Measurements from ENCODE around the gene RITA1.

RITA1 gene

DNA sequence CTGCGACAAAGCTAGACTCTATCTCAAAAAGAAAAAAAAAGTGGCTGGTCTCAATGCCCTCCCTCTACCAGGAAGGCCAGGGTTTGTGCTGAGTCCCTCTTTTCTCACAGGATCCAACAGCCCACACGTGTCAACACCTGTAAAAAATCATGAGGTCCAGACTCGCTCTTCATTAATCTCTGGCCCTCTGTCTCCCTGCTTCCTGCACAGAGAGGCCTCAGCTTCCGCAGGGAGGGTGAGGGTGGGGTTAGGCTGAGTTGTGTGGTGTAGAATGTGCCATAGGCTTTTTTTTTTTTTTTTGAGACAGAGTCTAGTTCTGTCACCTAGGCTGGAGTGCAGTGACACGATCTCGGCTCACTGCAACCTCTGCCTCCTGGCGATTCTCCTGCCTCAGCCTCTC lies 29.9 kb upstream of the RITA1 start:
- no peak overlapping the region for H3K14ac ChIP-seq (ENCODE audit: low read length in 2 of 2)
- no peak overlapping the region for H3K9ac ChIP-seq (ENCODE audit: low read length)
- peaks cover 39 to 53% of the 10 kb centered on the region in 2 experiments for H3K27me3 ChIP-seq (ENCODE audit: control insufficient read depth in 1 of 2, insufficient read depth in 1 of 2, low read length in 2 of 2)
- H3K79me1 ChIP-seq (replicated peaks; ENCODE audit: low read length, poor library complexity, severe bottlenecking), result peaks cover 5% of the 10 kb centered on the region
- WGBS, result 76% methylated on average over 5 of the region's 7 CpGs
- no peak overlapping the region for H2BK120ac ChIP-seq (ENCODE audit: low read depth, low read length)
- H3K4me2 ChIP-seq (ENCODE audit: low read length, poor library complexity, severe bottlenecking), result no peak overlapping the region
- no peak overlapping the region for H3K4ac ChIP-seq (ENCODE audit: low read depth in 1 of 2, low read length in 2 of 2)
- no peak overlapping the region for H3K23ac ChIP-seq (ENCODE audit: low read length in 2 of 2)
- no peak overlapping the region for H3K18ac ChIP-seq (ENCODE audit: low read depth in 1 of 2, low read length in 2 of 2)
- DNase-seq, result no peak
- peaks cover 32 to 35% of the 10 kb centered on the region in 2 experiments for H3K36me3 ChIP-seq (ENCODE audit: control insufficient read depth in 1 of 2, insufficient read depth in 2 of 2, low read depth in 1 of 2, low read length in 2 of 2)
- no peak overlapping the region for H4K8ac ChIP-seq (ENCODE audit: low read length)
- H3K4me1 ChIP-seq (ENCODE audit: control insufficient read depth, insufficient read depth, low read depth, low read length), result peaks cover 22% of the 10 kb centered on the region
- no peak overlapping the region for H2BK15ac ChIP-seq (ENCODE audit: low read depth, poor library complexity, severe bottlenecking)
- H4K91ac ChIP-seq (ENCODE audit: low read length), result no peak overlapping the region
- H3K9me3 ChIP-seq (ENCODE audit: control insufficient read depth, low read length), result no peaks in the 10 kb centered on the region
- no peak overlapping the region for H2BK12ac ChIP-seq (ENCODE audit: low read length in 2 of 2)
- no peak overlapping the region for H2BK5ac ChIP-seq (ENCODE audit: low read depth, low read length, poor library complexity, severe bottlenecking)
- no peak overlapping the region for H2AK5ac ChIP-seq (ENCODE audit: low read length, severe bottlenecking)
- H3K4me3 ChIP-seq (ENCODE audit: insufficient read depth in 1 of 2, low read depth in 1 of 2, low read length in 2 of 2), result no peak overlapping the region
- no peak overlapping the region for H3K27ac ChIP-seq (ENCODE audit: low read length, poor library complexity, severe bottlenecking)
- H2AFZ ChIP-seq (ENCODE audit: low read depth, low read length), result no peak overlapping the region

DNA sequence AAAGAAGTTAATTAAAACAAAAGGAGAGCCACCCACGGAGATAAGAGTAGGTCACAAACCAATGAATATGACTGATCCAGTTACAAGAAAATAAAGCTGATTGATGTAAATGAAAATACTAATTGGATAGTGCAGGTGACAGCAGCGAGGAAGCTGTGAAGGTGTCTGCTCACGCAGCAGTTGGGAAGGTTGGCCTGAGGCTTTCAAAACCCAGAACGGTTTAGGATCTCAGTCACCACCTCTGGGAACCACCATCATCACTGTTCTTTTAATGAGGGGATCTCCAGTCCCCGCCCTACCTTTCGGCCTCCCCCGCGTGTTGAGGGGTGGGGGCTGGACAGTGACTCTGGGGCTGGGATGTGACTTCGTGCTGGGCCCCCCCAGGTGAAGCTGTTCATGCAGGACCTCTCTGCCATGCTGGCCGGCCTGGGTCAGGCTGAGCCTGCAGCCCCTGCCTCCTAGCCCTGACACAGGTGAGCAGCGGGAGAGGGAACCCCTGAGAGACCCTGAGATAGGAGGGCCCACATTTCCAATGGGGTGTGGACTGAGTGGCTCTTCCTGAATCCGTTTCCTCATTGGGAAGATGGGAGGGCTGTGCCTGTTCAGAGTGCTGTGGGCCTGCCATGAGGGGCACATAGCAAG lies 28.2 kb upstream of the RITA1 start:
- no peak overlapping the region for H3K4me3 ChIP-seq (ENCODE audit: insufficient read depth in 1 of 2, low read depth in 1 of 2, low read length in 2 of 2)
- no peak overlapping the region for H4K91ac ChIP-seq (ENCODE audit: low read length)
- peaks cover 31 to 37% of the 10 kb centered on the region in 2 experiments for H3K27me3 ChIP-seq (ENCODE audit: control insufficient read depth in 1 of 2, insufficient read depth in 1 of 2, low read length in 2 of 2)
- no peak overlapping the region for H2AFZ ChIP-seq (ENCODE audit: low read depth, low read length)
- no peaks in the 10 kb centered on the region for H3K9me3 ChIP-seq (ENCODE audit: control insufficient read depth, low read length)
- H3K18ac ChIP-seq (ENCODE audit: low read depth in 1 of 2, low read length in 2 of 2), result no peak overlapping the region
- H3K23ac ChIP-seq (ENCODE audit: low read length in 2 of 2), result no peak overlapping the region
- no peak overlapping the region for H2BK15ac ChIP-seq (ENCODE audit: low read depth, poor library complexity, severe bottlenecking)
- no peak overlapping the region for H3K27ac ChIP-seq (ENCODE audit: low read length, poor library complexity, severe bottlenecking)
- H3K36me3 ChIP-seq (ENCODE audit: control insufficient read depth in 1 of 2, insufficient read depth in 2 of 2, low read depth in 1 of 2, low read length in 2 of 2), result peaks cover 40 to 52% of the 10 kb centered on the region in 2 experiments
- DNase-seq, result no peak
- H4K8ac ChIP-seq (ENCODE audit: low read length), result no peak overlapping the region
- peaks cover 5% of the 10 kb centered on the region for H3K79me1 ChIP-seq (replicated peaks; ENCODE audit: low read length, poor library complexity, severe bottlenecking)
- no peak overlapping the region for H3K4me2 ChIP-seq (ENCODE audit: low read length, poor library complexity, severe bottlenecking)
- no peak overlapping the region for H2BK120ac ChIP-seq (ENCODE audit: low read depth, low read length)
- H2BK12ac ChIP-seq (ENCODE audit: low read length in 2 of 2), result no peak overlapping the region
- H3K9ac ChIP-seq (ENCODE audit: low read length), result no peak overlapping the region
- H3K14ac ChIP-seq (ENCODE audit: low read length in 2 of 2), result no peak overlapping the region
- H3K4me1 ChIP-seq (ENCODE audit: control insufficient read depth, insufficient read depth, low read depth, low read length), result peaks cover 29% of the 10 kb centered on the region
- no peak overlapping the region for H2AK5ac ChIP-seq (ENCODE audit: low read length, severe bottlenecking)
- no peak overlapping the region for H2BK5ac ChIP-seq (ENCODE audit: low read depth, low read length, poor library complexity, severe bottlenecking)
- H3K4ac ChIP-seq (ENCODE audit: low read depth in 1 of 2, low read length in 2 of 2), result no peak overlapping the region
- 96% methylated on average over 11 of the region's 12 CpGs for WGBS

DNA sequence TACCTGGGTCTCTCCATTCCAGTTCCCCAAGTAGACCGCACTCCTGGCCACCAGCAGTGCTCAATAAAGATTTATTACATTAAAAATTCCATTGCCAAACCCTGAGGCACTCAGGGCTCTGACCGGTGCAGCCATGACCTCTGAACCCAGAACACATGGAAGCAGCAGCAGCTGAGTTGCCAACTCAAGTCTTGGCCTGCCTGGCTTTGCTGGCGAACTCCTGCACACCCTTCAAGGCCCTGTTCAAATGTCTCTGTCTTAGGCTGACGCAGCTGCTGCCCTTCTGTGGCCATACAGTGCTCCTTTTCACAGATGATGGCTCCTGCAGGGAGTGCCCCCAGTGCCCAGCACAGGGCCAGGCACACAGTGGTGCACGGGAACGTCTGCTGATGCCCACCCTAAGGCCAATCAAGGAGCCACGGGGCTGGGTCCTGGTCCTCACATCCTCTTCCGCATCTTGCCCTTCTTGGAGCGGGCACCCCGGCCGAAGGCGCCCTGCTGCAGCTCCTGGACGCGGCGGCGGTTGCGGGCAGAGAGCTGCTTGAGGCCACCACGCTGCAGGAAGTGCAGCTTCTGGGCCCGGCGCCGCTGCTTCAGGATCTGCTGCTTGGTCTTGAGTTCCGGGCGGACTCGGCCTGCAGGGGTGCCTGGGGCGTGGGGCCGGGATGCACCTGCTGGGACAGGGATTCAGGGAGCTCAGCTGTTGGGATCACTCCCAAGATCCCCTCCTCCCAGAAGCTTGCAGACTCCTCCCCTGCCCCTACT lies 26.9 kb upstream of the RITA1 start:
- H3K27me3 ChIP-seq (ENCODE audit: control insufficient read depth in 1 of 2, insufficient read depth in 1 of 2, low read length in 2 of 2), result peaks cover 22 to 25% of the 10 kb centered on the region in 2 experiments
- H3K18ac ChIP-seq (ENCODE audit: low read depth in 1 of 2, low read length in 2 of 2), result no peak overlapping the region
- no peak for DNase-seq
- peaks cover 5% of the 10 kb centered on the region for H3K79me1 ChIP-seq (replicated peaks; ENCODE audit: low read length, poor library complexity, severe bottlenecking)
- H3K9ac ChIP-seq (ENCODE audit: low read length), result no peak overlapping the region
- H3K23ac ChIP-seq (ENCODE audit: low read length in 2 of 2), result no peak overlapping the region
- 97% methylated on average over 24 of the region's 26 CpGs for WGBS
- no peak overlapping the region for H2BK12ac ChIP-seq (ENCODE audit: low read length in 2 of 2)
- no peak overlapping the region for H2AFZ ChIP-seq (ENCODE audit: low read depth, low read length)
- peaks cover 46 to 65% of the 10 kb centered on the region in 2 experiments for H3K36me3 ChIP-seq (ENCODE audit: control insufficient read depth in 1 of 2, insufficient read depth in 2 of 2, low read depth in 1 of 2, low read length in 2 of 2)
- no peak overlapping the region for H2BK15ac ChIP-seq (ENCODE audit: low read depth, poor library complexity, severe bottlenecking)
- no peak overlapping the region for H3K4me2 ChIP-seq (ENCODE audit: low read length, poor library complexity, severe bottlenecking)
- no peak overlapping the region for H4K91ac ChIP-seq (ENCODE audit: low read length)
- H3K4me1 ChIP-seq (ENCODE audit: control insufficient read depth, insufficient read depth, low read depth, low read length), result peaks cover 31% of the 10 kb centered on the region
- no peak overlapping the region for H3K4me3 ChIP-seq (ENCODE audit: insufficient read depth in 1 of 2, low read depth in 1 of 2, low read length in 2 of 2)
- no peak overlapping the region for H3K27ac ChIP-seq (ENCODE audit: low read length, poor library complexity, severe bottlenecking)
- no peak overlapping the region for H2BK5ac ChIP-seq (ENCODE audit: low read depth, low read length, poor library complexity, severe bottlenecking)
- H3K4ac ChIP-seq (ENCODE audit: low read depth in 1 of 2, low read length in 2 of 2), result no peak overlapping the region
- no peak overlapping the region for H4K8ac ChIP-seq (ENCODE audit: low read length)
- no peaks in the 10 kb centered on the region for H3K9me3 ChIP-seq (ENCODE audit: control insufficient read depth, low read length)
- H3K14ac ChIP-seq (ENCODE audit: low read length in 2 of 2), result no peak overlapping the region
- H2BK120ac ChIP-seq (ENCODE audit: low read depth, low read length), result no peak overlapping the region
- H2AK5ac ChIP-seq (ENCODE audit: low read length, severe bottlenecking), result no peak overlapping the region

DNA sequence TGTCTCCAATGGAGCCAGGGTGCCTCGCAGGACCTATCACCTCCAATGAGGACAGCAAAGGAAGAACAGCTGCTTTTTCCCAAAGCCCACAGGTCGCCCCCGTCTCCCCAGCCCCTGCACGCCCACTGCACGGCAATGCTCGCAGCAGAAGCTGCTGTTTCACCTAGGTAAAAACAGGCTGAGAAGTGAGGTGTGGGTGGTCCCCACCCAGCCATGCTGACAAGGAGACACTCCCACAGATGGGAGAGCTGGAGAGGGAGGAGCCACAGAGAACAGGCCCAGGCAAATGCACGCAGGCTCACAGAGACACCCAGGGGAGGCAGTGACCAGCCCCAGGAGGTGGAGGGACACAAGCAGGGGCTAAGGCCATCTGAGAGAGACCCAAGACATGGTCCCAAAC lies 25.6 kb upstream of the RITA1 start:
- Histone ChIP-seq H3K4me1 (ENCODE audit: control insufficient read depth, insufficient read depth, low read depth, low read length) (peaks cover 24% of the 10 kb centered on the region), H3K14ac (ENCODE audit: low read length in 2 of 2) (no peak overlapping the region), H3K4ac (ENCODE audit: low read depth in 1 of 2, low read length in 2 of 2) (peak overlapping the region in 1 of 2 experiments; percentile 54), H3K18ac (ENCODE audit: low read depth in 1 of 2, low read length in 2 of 2) (no peak overlapping the region), H3K4me2 (ENCODE audit: low read length, poor library complexity, severe bottlenecking) (no peak overlapping the region), H2BK120ac (ENCODE audit: low read depth, low read length) (no peak overlapping the region), H3K27ac (ENCODE audit: low read length, poor library complexity, severe bottlenecking) (no peak overlapping the region), H3K23ac (ENCODE audit: low read length in 2 of 2) (no peak overlapping the region), H2BK15ac (ENCODE audit: low read depth, poor library complexity, severe bottlenecking) (no peak overlapping the region), H3K79me1 (replicated peaks; ENCODE audit: low read length, poor library complexity, severe bottlenecking) (peaks cover 11% of the 10 kb centered on the region), H2AFZ (ENCODE audit: low read depth, low read length) (no peak overlapping the region), H3K4me3 (ENCODE audit: insufficient read depth in 1 of 2, low read depth in 1 of 2, low read length in 2 of 2) (no peak overlapping the region), H3K9ac (ENCODE audit: low read length) (no peak overlapping the region), H4K91ac (ENCODE audit: low read length) (no peak overlapping the region), H4K8ac (ENCODE audit: low read length) (peak overlapping the region; percentile 50), H3K9me3 (ENCODE audit: control insufficient read depth, low read length) (no peaks in the 10 kb centered on the region), H2AK5ac (ENCODE audit: low read length, severe bottlenecking) (peak overlapping the region; percentile 37), H3K27me3 (ENCODE audit: control insufficient read depth in 1 of 2, insufficient read depth in 1 of 2, low read length in 2 of 2) (peaks cover 9 to 12% of the 10 kb centered on the region in 2 experiments), H2BK5ac (ENCODE audit: low read depth, low read length, poor library complexity, severe bottlenecking) (no peak overlapping the region), H2BK12ac (ENCODE audit: low read length in 2 of 2) (no peak overlapping the region), H3K36me3 (ENCODE audit: control insufficient read depth in 1 of 2, insufficient read depth in 2 of 2, low read depth in 1 of 2, low read length in 2 of 2) (peaks cover 56 to 72% of the 10 kb centered on the region in 2 experiments)
- DNase-seq, result no peak
- 94% methylated on average over 7 of the region's 7 CpGs for WGBS

Data from mesenchymal stem cell (in vitro differentiated cells and primary cell).